HG02884 (cell line): ENCODE results near the gene STAG1.
"Not testable (repeated sequence)": the region's sequence is repeated elsewhere in the genome, so short reads cannot be mapped to it uniquely, and the experiment has no call there.

Experiments
- ATAC-seq: cut with Tn5 transposase; IDR thresholded peaks from one replicate; pipeline ENCODE4 v1.9.1; 2021; ENCODE audit warnings: mild to moderate bottlenecking, moderate library complexity; ENCODE audit not compliant: unreplicated experiment

STAG1 gene

DNA sequence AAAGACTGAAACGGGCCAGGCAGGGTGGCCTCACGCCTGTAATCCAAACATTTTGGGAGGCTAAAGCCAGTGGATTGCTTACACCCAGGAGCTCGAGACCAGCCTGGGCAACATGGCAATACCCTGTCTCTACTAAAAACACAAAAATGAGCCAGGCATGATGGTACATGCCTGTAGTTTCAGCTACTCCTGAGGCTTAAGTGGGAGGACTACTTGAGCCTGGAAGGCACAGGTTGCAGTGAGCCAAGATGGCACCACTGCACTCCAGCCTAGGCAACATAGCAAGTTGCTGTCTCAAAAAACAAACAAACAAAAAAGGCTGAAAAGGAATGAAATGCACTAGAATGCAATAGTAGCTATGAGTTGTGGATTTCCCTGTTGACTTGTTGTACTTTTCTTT lies 94.7 kb downstream of the STAG1 start:
- no peak for ATAC-seq

DNA sequence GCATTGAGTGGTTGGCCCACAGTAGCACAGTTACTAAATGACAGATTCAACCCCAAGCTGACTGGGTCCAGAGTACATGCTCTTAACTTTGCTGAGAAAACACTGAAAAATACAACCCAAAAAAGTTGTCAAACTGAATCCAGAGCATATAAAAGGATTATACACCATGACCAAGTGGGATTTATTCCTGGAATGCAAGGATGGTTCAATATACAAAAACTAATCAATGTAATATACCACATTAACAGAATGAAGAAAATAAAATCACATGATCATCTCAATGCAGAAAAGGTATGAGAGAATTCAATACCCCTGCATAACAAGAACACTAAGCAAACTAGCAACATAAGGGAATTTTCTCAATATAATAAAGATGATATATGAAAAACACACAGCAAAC lies 98.5 kb downstream of the STAG1 start:
- ATAC-seq, result no peak

DNA sequence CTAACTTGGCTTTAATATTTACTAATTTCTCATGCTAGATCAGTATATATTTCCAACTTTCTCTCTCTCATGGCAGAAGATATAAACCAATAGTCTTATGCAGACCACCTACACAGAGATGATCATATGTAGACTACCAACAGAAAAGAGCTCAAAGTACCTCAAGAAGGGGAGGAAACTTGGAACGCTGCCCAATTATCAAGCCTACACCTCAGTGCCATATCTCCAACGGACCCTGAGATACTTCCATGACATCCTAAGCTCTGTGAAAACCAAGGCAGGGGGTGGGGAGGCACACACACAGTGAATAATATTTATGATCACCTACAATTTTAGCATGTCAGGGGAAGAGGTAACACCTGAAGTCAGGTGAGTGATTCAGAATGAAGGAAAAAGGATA lies 100.6 kb downstream of the STAG1 start:
- no peak for ATAC-seq

DNA sequence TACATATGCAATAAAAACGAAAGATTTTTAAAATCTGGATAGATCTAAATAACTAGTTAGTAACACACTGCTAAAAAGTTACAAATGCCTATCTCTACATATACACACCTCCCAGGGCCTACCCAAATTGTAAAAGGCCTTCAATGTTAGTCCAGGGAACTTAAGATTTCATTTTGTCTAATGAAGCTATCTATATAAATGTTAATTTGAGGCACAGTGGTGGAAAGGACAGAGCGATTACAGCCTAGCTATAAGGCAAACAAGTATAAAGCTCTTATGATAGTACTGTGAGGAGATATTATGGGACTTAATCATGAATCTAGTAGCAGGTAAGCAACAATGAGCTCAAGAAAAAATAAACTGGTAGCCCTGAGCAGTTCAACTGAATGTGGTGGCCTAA lies 101.7 kb downstream of the STAG1 start:
- ATAC-seq, result no peak

DNA sequence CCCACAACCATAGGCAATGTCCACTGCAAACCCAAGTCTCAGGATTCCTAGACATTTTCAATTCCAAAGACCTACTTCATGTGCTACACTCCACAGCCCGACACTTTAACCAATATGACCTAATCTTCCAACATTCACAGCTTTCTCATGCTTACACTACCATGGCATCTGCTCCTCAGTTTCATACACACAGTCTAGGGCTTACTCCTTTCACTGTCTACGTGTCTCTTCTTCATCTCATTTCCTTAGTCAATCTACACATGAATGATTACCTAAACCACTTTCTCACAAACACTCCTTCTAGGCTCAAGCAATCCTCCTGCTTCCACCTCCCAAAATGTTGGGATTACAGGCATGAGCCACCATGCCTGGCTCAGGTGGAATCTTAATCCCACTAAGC lies 106.3 kb downstream of the STAG1 start:
- ATAC-seq, result no peak

DNA sequence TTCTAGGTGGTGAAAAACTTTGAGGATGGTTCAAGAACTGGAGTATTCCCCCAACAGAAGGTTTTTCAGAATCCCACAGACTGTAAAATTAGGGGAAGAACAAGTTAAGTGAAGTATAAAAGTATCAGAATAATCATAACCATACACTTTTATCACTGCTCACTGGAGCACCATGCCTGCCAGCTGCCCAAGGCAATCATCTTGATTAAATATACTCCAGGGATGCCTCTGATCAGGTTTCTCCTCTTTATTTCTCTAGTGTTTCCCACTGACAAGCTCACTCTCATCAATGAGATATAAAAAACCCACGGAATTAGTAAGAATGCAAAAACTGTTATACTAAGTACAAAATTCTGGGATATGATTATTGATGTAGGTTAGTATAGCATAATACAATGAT lies 108.0 kb downstream of the STAG1 start:
- ATAC-seq, result no peak

DNA sequence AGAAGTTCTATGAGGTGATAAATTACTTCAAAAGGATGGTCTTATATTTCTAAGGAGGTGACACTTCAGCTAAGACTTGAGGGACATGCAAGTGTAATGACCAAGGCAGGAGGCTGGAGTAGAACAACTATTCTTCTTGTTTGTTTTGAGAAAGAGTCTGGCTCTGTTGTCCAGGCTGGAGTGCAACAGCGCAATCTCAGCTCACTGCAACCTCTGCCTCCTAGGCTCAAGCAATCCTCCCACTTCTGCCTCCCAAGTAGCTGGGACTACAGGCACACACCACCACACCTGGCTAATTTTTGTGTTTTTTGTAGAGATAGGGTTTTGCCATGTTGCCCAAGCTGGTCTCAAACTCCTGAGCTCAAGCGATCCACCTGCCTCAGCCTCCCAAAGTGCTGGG lies 108.8 kb downstream of the STAG1 start:
- ATAC-seq, result not testable (repeated sequence)

DNA sequence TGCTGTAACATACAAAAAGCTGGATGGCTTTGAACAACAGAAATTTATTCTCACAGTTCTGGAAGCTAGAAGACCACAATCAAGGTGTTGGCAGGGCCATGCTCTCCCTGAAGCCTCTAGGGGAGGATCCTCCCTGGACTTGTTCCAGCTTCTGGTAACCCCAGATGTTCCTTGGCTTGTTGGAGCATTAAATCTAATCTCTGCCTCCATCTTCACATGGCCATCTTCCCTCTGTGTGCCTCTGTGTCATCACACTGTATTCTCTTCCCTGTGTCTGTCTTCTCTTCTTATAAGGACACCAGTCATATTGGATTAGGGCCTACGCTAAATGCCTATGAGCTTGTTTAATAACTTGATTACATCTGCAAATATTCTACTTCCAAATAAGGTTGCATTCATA lies 109.5 kb downstream of the STAG1 start:
- no peak for ATAC-seq

DNA sequence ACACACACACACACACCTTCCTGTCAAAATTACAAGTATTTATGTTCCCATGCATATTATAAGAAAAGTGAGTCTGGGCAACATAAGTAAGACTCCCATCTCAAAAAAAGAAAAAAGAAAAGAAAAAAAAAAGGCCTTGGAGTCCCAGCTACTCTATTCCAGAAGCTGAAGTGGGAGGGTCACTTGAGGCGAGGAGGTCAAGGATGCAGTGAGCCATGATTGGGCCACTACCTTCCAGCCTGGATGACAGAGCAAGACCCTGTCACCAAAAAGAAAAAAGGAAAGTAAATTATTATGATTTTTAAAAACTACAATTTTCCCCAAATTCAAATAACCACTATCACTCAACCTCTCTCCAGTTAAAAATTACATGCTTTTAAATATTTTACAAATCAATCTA lies 113.1 kb downstream of the STAG1 start:
- ATAC-seq, result no peak

DNA sequence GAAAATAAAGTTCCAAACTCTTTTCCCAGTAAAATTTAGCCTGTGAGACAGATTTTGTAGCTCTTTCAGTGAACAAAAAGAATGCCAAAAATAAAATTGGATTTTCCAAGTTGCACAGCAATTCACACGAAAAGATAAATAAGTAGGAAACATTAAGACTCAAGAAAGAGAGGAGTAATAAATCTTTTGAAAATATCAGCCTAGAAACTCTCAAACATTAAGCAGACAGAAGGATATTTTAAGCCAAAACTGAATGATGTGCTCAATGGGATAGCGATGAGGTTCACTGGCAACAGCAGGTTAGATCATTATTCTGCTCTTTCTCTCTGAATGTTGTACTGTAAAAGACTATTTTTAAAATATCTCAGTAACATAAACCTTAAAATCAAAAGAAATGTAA lies 115.0 kb downstream of the STAG1 start:
- ATAC-seq, result no peak

DNA sequence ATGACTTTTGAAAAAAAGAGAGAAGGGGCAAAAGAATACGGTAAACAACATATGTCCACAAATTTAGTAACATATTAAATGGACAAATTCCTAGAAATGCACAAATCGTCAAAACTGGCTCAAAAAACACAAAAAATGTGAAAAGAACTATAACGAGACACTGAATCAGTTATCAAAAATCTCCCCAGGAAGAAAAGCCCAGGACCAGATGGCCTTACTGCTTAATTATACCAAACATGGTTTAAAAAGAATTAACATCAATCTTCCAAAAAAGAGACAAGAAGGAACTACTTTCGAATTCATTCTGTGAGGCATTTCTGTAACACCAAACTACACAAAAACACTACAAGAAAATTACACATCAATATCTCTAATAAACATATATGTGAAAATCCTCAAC lies 117.4 kb downstream of the STAG1 start:
- no peak for ATAC-seq

DNA sequence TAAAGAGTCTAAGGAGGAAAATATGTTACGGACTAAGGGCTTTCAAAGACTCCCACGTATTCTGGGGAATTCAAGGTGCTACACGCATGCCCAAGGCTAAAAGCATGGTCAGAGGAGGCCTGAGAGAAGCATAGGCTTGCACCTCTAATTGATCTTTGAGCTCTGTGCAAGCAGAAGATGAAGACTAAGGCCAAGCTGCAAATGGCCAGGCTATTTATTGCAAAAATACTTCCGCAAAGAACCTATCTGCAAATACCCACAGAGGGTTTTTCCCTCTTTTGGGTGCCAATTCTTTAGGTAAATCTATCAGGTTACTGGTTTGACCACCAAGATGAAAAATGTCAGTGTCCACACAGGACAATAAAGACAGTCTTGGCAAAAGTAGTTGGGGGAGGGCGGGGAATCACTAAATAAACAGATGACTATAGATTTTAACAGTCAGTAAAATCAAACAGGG lies 119.5 kb downstream of the STAG1 start:
- ATAC-seq, result no peak

DNA sequence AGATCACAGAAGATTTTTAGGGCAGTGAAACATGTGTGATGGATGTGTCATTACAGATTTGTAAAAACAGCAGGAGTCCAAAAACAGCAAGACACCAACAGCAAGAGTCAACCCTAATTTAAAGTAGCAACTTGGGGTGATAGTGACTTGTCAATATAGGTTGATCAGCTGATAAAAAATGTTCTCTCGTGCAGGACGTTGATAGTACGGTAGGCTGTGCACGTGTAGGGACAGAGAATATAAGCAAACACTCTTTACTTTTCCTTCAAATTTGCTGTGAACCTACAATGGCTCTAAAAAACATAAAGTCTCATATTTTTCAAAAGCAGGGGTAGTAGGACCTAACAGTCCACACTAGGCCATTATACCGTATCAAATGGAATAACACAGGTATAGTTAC lies 120.8 kb downstream of the STAG1 start:
- ATAC-seq, result no peak

DNA sequence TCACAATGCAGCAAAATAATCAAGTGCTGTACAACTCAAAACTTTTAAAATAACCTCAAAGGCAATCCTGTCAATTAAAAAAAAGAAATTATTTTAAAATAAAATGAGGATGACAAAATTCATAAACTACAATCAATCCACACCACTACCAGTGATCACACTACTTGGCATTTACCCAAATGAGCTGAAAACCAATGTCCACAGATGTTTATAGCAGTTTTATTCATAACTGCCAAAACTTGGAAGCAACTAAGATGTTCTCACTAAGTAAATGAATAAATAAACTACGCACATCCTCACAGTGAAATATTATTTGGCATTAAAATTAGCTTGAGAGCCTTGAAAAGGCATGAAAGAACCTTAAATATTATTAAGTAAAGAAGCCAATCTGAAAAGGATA lies 121.3 kb downstream of the STAG1 start:
- no peak for ATAC-seq

DNA sequence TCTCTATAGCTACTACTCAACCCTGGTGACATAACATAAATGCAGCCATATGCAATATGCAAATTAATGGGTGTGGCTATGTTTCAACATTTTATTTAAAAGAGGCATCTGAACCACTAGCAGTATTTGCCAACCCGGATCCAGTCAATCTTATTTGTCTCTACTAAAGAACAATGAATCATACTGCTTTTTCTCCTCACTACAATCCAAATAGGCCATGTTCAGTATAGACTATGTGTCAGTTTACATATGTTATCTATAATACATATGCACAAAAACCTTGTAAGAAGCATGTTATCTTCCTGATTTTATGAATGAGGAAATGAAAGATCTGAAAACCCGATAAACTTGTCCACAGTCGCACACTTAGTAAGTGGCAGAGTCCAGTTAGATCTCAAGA lies 125.7 kb downstream of the STAG1 start:
- ATAC-seq, result no peak

DNA sequence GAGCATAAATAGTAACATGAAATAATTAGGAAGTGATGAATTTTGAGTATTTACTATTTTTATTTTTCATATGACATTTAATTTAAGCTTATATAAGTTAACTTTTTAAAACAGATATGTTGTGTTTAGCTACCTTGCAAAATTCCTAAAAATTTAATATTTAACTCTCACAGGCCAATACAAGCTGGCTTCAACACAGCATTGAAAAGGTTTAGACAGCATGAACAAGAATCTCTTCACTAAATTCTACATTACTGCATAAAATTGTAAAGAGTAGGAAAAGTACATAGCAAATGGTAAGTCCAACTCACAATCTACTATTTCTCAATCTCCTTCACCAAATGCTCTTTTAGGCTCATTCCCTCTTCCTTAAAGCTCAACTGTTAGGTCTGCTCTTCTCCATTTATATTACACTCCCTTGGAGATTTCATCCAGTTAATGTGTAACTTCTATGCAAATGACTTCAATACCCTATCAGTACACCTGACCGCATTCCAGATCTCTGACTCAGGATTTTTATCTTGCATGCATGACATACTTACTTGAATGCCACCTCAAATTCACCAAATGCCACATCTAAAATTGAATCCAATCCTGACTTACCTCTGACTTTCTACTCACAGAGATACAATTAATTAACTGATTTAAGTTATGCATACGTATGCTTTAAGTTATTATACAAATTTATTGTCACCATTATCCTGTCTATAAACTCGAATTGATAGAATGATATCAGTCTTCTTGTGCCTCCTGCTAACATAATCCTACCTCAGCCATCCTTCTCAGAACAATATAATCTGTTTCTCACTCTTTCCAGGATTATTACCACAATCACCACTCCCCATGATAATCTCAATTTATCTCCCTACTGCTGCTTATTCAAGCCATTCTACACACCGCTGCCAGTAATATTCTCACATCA lies 127.0 kb downstream of the STAG1 start:
- ATAC-seq, result no peak

DNA sequence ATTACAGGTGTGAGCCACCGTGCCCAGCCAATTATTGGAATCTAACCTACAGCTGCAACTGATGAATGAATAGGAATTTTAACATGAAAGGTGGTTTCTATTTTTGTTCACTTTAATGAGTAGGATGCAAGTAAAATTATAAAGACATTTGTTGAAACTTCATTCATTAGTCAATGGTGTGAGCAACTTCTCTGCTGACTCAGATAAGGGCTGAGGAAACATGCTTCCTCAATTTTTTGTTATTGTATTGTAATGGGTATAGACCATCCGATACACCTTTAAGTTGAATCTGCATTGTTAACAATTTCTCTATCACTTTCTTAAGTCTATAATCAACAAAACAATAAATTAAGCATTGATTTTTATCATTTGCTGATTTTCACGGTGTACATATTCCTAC lies 127.8 kb downstream of the STAG1 start:
- no peak for ATAC-seq

DNA sequence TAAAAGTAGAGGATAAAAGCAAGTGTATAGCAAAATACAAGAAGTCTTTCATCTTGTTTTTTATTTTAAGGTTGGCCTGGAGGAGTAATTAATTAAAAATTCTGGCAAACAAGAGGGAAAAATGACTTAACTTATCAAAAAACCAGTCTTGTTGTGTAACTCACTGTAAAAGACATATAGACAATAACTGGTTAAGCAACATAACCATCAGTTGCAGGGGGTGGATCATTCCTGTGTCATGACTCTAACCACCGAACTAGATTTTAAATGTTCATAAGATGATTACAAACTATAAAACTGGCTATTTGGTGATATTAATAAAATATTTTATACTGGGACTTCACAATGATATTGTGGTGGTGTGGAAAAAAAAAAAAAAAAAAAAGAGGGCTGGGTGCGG lies 130.6 kb downstream of the STAG1 start:
- no peak for ATAC-seq

DNA sequence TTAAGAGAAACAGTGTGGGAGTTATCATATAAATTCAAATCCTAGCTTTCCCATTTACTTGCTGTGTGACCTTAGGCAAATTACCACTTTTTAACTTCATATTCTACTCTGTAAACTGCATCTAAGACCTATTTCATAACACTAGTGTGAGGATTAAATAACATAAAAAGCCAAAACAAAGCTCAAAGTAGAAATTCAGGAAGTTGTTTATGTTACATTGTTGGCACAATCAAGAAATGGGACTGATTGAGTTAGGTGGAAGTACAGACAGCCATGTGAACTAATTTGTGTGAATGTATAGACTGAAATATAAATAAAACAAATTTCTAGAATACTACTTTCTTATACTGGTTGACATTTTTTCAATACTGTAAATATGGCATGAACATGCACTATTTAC lies 131.7 kb downstream of the STAG1 start:
- no peak for ATAC-seq

DNA sequence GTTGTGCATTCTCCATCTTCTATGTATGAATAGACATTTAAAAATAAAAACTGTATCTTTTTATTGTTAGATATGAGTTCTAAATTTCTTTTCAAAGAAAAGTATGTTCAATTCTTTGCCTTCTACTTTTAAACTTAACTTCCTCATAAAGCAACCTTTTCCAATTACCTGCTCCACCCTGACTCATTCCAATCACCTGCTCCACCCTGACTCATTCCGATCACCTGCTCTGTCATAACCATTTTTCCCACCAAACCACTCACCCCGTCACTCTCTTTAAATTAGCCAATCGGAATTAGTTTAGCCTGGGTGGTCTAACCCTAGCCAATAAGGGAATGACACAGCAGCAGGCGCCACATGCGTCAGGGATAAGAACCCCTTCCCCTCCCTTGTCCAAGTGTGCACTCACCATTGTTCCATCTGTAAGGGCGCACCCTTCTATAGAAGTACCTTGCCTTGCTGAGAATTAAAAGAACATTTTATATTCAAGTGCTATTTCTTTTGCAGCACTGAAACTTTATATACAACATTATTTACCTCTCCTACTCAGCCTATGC lies 134.1 kb downstream of the STAG1 start:
- not testable (repeated sequence) for ATAC-seq

DNA sequence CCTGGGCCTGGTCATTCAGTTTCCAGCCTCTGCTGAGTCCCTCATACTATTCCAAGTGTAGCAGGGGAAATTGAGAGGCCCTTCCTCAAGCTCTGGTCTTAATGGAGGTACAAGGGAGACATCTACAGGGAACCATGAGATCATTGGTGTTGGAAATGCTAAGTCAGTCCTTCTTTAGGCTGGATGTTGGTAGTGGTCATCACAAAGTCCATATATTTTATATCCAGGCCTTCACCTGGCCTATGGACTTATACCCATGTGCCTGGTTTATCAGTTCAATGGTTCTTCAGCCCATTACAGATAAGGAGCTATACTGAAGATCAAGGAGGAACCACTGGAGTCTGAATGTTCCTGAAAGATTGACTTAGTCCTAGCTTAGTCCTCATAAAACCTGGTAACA lies 135.0 kb downstream of the STAG1 start:
- no peak for ATAC-seq

DNA sequence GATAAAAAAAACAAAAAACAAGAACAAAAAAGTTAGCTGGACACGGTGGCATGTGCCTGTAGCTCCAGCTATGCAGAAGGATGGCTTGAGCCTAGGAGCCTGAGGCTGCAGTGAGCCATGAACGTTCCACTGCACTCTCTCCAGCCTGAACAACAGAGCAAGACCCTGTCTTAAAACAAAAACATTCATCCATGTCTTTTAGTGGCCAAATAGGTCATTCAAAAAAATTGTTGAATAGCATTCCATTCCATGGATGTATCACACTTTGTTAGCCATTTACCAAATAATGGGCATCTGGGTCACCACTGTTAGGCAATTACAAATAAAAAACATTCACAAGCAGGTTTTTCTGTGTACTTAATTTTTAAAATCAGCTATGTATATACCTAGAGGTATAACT lies 139.7 kb downstream of the STAG1 start:
- ATAC-seq, result no peak

DNA sequence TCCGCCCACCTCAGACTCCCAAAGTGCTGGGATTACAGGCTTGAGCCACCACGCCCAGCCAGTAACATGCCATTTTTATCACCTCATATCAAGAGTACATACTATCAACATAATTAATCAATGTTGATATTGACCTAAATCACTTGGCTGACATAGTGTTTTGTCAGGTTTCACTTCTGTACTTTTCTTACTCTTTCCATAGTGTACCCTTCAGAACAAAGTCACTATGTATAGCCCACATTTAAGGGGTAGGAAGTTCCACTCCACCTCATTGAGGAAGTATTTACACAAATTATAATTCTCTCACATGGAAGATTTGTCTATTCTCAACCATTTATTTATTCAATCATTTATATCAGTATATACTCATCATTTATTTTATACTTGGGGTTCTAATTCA lies 145.2 kb downstream of the STAG1 start:
- ATAC-seq, result no peak
